Keratinocyte (primary cell): ENCODE data around the gene EPHA6.

Experiments
- CTCF ChIP-seq, 3 experiments: IDR thresholded peaks in 1 of 3; conservative IDR thresholded peaks in 1 of 3; optimal IDR thresholded peaks in 1 of 3; 2 replicates in 2 of 3; 3 replicates in 1 of 3; pipeline versions ENCODE3 to v1.5.1; 2011; ENCODE audit warnings: low read length in 3 of 3, mild to moderate bottlenecking in 3 of 3, moderate library complexity in 2 of 3, control low read depth in 1 of 3, inconsistent platforms in 1 of 3; ENCODE audit not compliant: insufficient read depth in 2 of 3; ENCODE audit errors: extremely low read depth in 1 of 3
- EZH2 ChIP-seq: IDR thresholded peaks from one replicate; pipeline ENCODE4 v1.6.1; 2012; ENCODE audit warnings: inconsistent platforms, mild to moderate bottlenecking, low read length, moderate library complexity

- TF ChIP-seq EZH2: no peak
- TF ChIP-seq CTCF (optimal IDR thresholded peaks at IDR 0.05 in 1 of 3, IDR thresholded peaks at IDR 0.05 in 1 of 3, conservative IDR thresholded peaks at IDR 0.05 in 1 of 3; ENCODE audit: extremely low read depth in 1 of 3, insufficient read depth in 2 of 3, low read length in 3 of 3): no peak
These were observed 229.0 kb downstream of the EPHA6 start for GRCh38 chr3:97043411-97043810.
